HFFc6 (cell line): Measurements from ENCODE around the gene TMEM62. TPM values are rescaled to one million over a fixed set of nuclear protein-coding genes. Genes with fewer than 3 reads are reported as not detected.
"Not testable (repeated sequence)": the region's sequence is repeated elsewhere in the genome, so short reads cannot be mapped to it uniquely, and the experiment has no call there.

Experiments used
- DNase-seq: peaks from one replicate; pipeline ENCODE4 v3.0.0-alpha.2; 2018
- H3K27ac Mint-ChIP-seq: 2 replicates; pipeline ENCODE4 v1.8.0; 2020; ENCODE audit warnings: mild to moderate bottlenecking, mixed read lengths
- H3K27me3 Mint-ChIP-seq: 2 replicates; pipeline ENCODE4 v1.8.0; 2021; ENCODE audit warnings: mild to moderate bottlenecking, moderate library complexity, mixed read lengths; ENCODE audit not compliant: insufficient read depth
- H3K36me3 Mint-ChIP-seq: 2 replicates; pipeline ENCODE4 v1.8.0; 2021; ENCODE audit warnings: low read depth, mixed read lengths
- H3K4me1 Mint-ChIP-seq: 2 replicates; pipeline ENCODE4 v1.8.0; 2020; ENCODE audit warnings: low read depth, mixed read lengths
- H3K4me3 Mint-ChIP-seq: 2 replicates; pipeline ENCODE4 v1.8.0; 2020; ENCODE audit warnings: mild to moderate bottlenecking, moderate library complexity, mixed read lengths
- H3K9me3 Mint-ChIP-seq: 2 replicates; pipeline ENCODE4 v1.8.0; 2020; ENCODE audit warnings: mild to moderate bottlenecking, mixed read lengths
- total RNA-seq, 6 experiments: library from RNA; stranded (reverse); fragmentation: NEBNext Ultra II Directional; extraction: Animal tissue kit (Norgen Biotek cat#: 25700); gene quantifications; 2 replicates in 1 of 6; 3 replicates in 5 of 6; pipeline ENCODE4 v1.2.3, GENCODE V29; 2021
- TF ChIP-seq, protein P1 (sequence below): fragments of 200-600 bp; sonication (generic); IDR thresholded peaks from 2 replicates; pipeline ENCODE4 v1.5.0; 2021; ENCODE audit warnings: antibody characterized with exemption, mild to moderate bottlenecking

TMEM62 gene
- total RNA-seq, 6 experiments from 2014 or later: 8.2 to 12.1 (median 11.2) TPM

DNA sequence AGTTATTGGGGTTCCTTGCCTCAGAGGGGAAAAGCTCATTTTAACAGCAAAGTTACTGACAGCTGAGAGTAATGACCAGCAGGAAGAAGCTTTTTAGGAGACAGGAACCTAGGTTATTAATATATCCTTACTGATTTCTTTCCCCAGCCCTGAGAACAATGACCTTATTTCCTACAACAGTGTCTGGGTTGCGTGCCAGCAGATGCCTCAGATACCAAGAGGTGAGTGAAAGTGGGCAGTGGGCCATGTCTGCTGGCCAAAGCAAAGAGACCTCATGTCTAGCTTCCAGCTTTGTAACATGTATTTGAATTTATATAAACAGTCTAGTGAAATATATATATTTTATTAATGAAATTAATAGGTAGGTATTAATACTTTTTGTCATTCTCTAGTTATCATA is 56.8 kb downstream of the TMEM62 start:
- no peak for DNase-seq
- Mint-ChIP-seq H3K4me1 (peaks cover 23% of the 10 kb centered on the region), H3K27me3 (no peaks in the 10 kb centered on the region), H3K36me3 (peaks cover 17% of the 10 kb centered on the region), H3K27ac (no peak overlapping the region), H3K9me3 (no peaks in the 10 kb centered on the region), H3K4me3 (no peak overlapping the region)
- TF ChIP-seq, protein P1, sequence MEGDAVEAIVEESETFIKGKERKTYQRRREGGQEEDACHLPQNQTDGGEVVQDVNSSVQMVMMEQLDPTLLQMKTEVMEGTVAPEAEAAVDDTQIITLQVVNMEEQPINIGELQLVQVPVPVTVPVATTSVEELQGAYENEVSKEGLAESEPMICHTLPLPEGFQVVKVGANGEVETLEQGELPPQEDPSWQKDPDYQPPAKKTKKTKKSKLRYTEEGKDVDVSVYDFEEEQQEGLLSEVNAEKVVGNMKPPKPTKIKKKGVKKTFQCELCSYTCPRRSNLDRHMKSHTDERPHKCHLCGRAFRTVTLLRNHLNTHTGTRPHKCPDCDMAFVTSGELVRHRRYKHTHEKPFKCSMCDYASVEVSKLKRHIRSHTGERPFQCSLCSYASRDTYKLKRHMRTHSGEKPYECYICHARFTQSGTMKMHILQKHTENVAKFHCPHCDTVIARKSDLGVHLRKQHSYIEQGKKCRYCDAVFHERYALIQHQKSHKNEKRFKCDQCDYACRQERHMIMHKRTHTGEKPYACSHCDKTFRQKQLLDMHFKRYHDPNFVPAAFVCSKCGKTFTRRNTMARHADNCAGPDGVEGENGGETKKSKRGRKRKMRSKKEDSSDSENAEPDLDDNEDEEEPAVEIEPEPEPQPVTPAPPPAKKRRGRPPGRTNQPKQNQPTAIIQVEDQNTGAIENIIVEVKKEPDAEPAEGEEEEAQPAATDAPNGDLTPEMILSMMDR: no peak

- Mint-ChIP-seq H3K9me3 (peaks cover 9% of the 10 kb centered on the region), H3K27ac (no peak overlapping the region), H3K36me3 (peaks cover 36% of the 10 kb centered on the region), H3K27me3 (no peaks in the 10 kb centered on the region), H3K4me3 (no peak overlapping the region), H3K4me1 (peaks cover 19% of the 10 kb centered on the region)
- no peak for DNase-seq
- TF ChIP-seq, protein P1: no peak
Measured at GRCh38 chr15:43193710-43194109, 60.3 kb downstream of the TMEM62 start.

- H3K27me3 Mint-ChIP-seq: 0 out of 2 replicates have a peak, but pooled peaks cover 1% of the 10 kb centered on the region
- peaks cover 19% of the 10 kb centered on the region for H3K4me1 Mint-ChIP-seq
- H3K36me3 Mint-ChIP-seq: peaks cover 36% of the 10 kb centered on the region
- H3K4me3 Mint-ChIP-seq: peak overlapping the region; percentile 9; the same call in 1 of the 2 replicates
- peaks cover 9% of the 10 kb centered on the region for H3K9me3 Mint-ChIP-seq
- TF ChIP-seq, protein P1: no peak
- no peak for DNase-seq
- H3K27ac Mint-ChIP-seq: peak overlapping the region; percentile 51
Measured at GRCh38 chr15:43194795-43195194, 61.4 kb downstream of the TMEM62 start.

DNA sequence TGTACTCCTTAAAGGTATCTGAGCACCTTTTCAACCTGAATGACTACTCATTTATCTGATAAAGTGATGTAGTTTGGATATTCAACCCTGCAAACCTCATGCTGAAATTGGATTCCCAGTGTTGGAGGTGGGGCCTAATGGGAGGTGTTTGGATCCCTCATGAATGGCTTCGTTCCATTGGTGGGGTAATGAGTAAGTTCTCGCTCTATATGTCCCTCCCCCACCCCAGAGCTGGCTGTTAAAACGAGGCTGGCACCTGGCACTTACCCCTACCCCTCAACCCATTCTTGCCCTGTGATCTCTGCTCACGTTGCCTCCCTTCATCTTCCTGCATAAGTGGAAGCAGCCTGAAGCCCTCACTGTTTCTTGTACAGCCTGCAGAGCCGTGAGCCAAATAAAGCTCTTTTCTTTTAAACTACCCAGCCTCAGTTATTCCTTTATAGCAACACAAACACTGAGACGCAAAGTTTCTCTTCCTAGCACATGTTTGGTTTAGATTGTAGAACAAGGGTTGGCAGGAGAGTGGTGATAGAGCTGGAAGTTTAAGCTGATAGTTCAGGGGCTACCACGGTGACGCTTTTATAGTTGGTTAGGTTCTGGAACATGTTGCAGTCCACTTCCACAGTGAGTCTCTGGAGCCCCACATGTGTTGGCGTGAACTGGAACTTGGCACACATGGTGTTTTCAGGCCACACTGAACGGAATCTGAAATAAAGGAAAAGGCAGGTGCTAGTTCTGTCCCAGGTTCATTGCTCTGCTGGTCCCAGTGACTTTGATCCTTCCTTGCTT is 63.6 kb downstream of the TMEM62 start:
- Mint-ChIP-seq H3K36me3 (peaks cover 25% of the 10 kb centered on the region), H3K27ac (no peak overlapping the region), H3K9me3 (peaks cover 9% of the 10 kb centered on the region), H3K4me1 (peaks cover 19% of the 10 kb centered on the region), H3K27me3 (peaks cover 6% of the 10 kb centered on the region; the same call in 1 of the 2 replicates), H3K4me3 (no peak overlapping the region)
- TF ChIP-seq, protein P1: no peak
- no peak for DNase-seq

- not testable (repeated sequence) for H3K9me3 Mint-ChIP-seq, H3K27me3 Mint-ChIP-seq, H3K27ac Mint-ChIP-seq, DNase-seq, H3K4me3 Mint-ChIP-seq
- Mint-ChIP-seq H3K36me3 (peaks cover 25% of the 10 kb centered on the region), H3K4me1 (peaks cover 19% of the 10 kb centered on the region)
Measured at GRCh38 chr15:43197773-43198172, 64.4 kb downstream of the TMEM62 start.

- DNase-seq, H3K27ac Mint-ChIP-seq, H3K27me3 Mint-ChIP-seq, H3K4me3 Mint-ChIP-seq, H3K9me3 Mint-ChIP-seq: not testable (repeated sequence)
- Mint-ChIP-seq H3K36me3 (peaks cover 25% of the 10 kb centered on the region), H3K4me1 (peaks cover 19% of the 10 kb centered on the region)
Measured at GRCh38 chr15:43198556-43198955, 65.2 kb downstream of the TMEM62 start.
